OCI-LY3 (cell line): ENCODE measurements around the gene TOP3B.

Experiments
- H2AFZ ChIP-seq: fragments of 200-600, 300-600 bp; shearing (Covaris generic); 2 replicates; pipeline ENCODE4 v1.6.0; 2014; ENCODE audit warnings: antibody characterized with exemption, low read depth, low read length
- H3K27ac ChIP-seq: fragments of 200-600, 300-600 bp; sonication (generic); 2 replicates; pipeline ENCODE4 v1.5.1; 2014; ENCODE audit warnings: mild to moderate bottlenecking, low read length, moderate library complexity, mixed read lengths
- H3K27me3 ChIP-seq: fragments of 200-600, 300-600 bp; sonication (generic); 2 replicates; pipeline ENCODE4 v1.6.1; 2014; ENCODE audit warnings: low read depth, low read length, mixed read lengths
- H3K36me3 ChIP-seq: fragments of 200-600, 300-600 bp; sonication (generic); replicated peaks from 2 replicates; pipeline ENCODE3; 2014; ENCODE audit warnings: low read depth, low read length, mixed read lengths
- H3K4me1 ChIP-seq: fragments of 300-600, 200-600 bp; sonication (generic); 2 replicates; pipeline ENCODE4 v1.6.1; 2014; ENCODE audit warnings: low read length, mixed read lengths
- H3K4me2 ChIP-seq: fragments of 200-600, 300-600 bp; sonication (generic); 2 replicates; pipeline ENCODE4 v1.6.1; 2014; ENCODE audit warnings: low read length, mixed read lengths
- H3K4me3 ChIP-seq: fragments of 300-600, 200-600 bp; sonication (generic); 2 replicates; pipeline ENCODE4 v1.5.1; 2014; ENCODE audit warnings: antibody characterized with exemption, mild to moderate bottlenecking, low read length, moderate library complexity
- H3K79me2 ChIP-seq: fragments of 300-600, 200-600 bp; shearing (Covaris generic); 2 replicates; pipeline ENCODE4 v1.6.1; 2014; ENCODE audit warnings: mild to moderate bottlenecking, low read length, mixed read lengths
- H3K9ac ChIP-seq: fragments of 300-600, 200-600 bp; shearing (Covaris generic); 2 replicates; pipeline ENCODE4 v1.6.0; 2014; ENCODE audit warnings: mild to moderate bottlenecking, low read length, moderate library complexity
- H3K9me3 ChIP-seq: fragments of 200-600, 300-600 bp; shearing (Covaris generic); 2 replicates; pipeline ENCODE4 v1.6.1; 2014; ENCODE audit warnings: low read length, mixed read lengths; ENCODE audit not compliant: insufficient read depth
- H4K20me1 ChIP-seq: fragments of 200-600, 300-600 bp; sonication (generic); 2 replicates; pipeline ENCODE4 v1.6.1; 2016; ENCODE audit warnings: low read length, mixed read lengths; ENCODE audit not compliant: insufficient read depth
- EZH2phosphoT487 ChIP-seq: fragments of 200-600 bp; shearing (Covaris generic); IDR thresholded peaks from 2 replicates; pipeline ENCODE4 v1.6.1; 2018; ENCODE audit warnings: antibody characterized with exemption, mixed run types, low read depth
- TF ChIP-seq, protein P1 (sequence below): fragments of 200-600, 300-600 bp; sonication (generic); IDR thresholded peaks from 2 replicates; pipeline ENCODE4 v1.5.1; 2014; ENCODE audit warnings: antibody characterized with exemption, low read length, low read depth

Gene TOP3B

DNA sequence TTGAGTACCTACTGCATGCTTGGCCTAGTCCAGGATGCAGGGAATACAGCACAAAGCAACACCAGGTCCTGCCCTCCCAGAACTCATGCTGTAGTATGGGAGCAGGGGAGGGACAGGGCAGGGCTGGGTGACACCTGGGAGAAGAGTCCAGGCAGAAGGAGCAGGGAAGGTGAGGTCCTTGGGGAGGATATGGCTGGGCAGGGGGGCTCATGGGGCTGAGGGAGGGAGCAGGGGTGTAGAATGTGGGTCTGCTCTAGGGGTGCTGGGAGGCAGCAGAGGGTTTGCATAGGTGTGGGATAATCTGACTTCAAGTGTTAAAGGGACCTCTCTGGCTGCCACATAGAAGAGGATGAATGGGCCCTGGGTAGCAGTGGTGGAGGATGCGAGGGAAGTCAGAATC is 4.8 kb downstream of the TOP3B start:
- H3K36me3 ChIP-seq, result peaks cover 17% of the 10 kb centered on the region
- no peaks in the 10 kb centered on the region for H3K27me3 ChIP-seq
- 0 out of 2 replicates have a peak, but pooled peaks cover 15% of the 10 kb centered on the region for H4K20me1 ChIP-seq
- H3K9ac ChIP-seq, result no peak overlapping the region
- peaks cover 36% of the 10 kb centered on the region for H3K79me2 ChIP-seq
- no peaks in the 10 kb centered on the region for H3K9me3 ChIP-seq
- no peak overlapping the region for H3K27ac ChIP-seq
- no peak overlapping the region for H3K4me3 ChIP-seq
- TF ChIP-seq EZH2phosphoT487, result no peak
- TF ChIP-seq, protein P1, sequence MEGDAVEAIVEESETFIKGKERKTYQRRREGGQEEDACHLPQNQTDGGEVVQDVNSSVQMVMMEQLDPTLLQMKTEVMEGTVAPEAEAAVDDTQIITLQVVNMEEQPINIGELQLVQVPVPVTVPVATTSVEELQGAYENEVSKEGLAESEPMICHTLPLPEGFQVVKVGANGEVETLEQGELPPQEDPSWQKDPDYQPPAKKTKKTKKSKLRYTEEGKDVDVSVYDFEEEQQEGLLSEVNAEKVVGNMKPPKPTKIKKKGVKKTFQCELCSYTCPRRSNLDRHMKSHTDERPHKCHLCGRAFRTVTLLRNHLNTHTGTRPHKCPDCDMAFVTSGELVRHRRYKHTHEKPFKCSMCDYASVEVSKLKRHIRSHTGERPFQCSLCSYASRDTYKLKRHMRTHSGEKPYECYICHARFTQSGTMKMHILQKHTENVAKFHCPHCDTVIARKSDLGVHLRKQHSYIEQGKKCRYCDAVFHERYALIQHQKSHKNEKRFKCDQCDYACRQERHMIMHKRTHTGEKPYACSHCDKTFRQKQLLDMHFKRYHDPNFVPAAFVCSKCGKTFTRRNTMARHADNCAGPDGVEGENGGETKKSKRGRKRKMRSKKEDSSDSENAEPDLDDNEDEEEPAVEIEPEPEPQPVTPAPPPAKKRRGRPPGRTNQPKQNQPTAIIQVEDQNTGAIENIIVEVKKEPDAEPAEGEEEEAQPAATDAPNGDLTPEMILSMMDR, result no peak
- H3K4me2 ChIP-seq, result no peak overlapping the region
- H2AFZ ChIP-seq, result no peak overlapping the region
- peaks cover 10% of the 10 kb centered on the region for H3K4me1 ChIP-seq

DNA sequence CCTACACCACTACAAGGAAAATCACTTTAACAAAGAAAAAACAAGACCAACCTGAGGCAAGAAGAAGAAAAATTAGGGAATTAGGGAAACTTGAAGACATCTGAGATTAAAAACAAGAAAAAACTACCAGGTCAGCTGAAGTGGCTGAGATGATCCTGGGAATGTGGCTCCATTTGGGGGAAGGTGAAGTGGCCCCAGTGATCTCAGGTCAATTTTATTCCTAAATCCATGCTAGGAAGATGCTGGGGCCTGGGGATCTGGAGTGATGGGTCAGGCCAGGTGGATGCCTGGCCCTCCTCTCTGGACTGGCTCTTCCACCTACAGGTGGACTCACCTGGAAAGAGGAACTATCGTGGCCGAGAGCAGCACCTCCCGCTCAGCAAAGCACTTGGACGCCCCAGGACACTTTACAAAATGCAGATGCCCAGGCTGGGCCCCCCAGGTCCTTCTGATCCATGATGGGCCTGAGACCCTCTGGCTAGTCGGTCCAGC is 6.7 kb downstream of the TOP3B start:
- Histone ChIP-seq H3K27me3 (no peaks in the 10 kb centered on the region), H3K4me1 (no peaks in the 10 kb centered on the region), H3K9ac (no peak overlapping the region), H3K27ac (no peak overlapping the region), H2AFZ (no peak overlapping the region), H3K9me3 (no peaks in the 10 kb centered on the region), H3K4me3 (no peak overlapping the region), H3K79me2 (peaks cover 18% of the 10 kb centered on the region), H3K36me3 (peaks cover 27% of the 10 kb centered on the region), H3K4me2 (no peak overlapping the region), H4K20me1 (0 out of 2 replicates have a peak, but pooled peaks cover 15% of the 10 kb centered on the region)
- TF ChIP-seq, protein P1, result no peak
- no peak for TF ChIP-seq EZH2phosphoT487

DNA sequence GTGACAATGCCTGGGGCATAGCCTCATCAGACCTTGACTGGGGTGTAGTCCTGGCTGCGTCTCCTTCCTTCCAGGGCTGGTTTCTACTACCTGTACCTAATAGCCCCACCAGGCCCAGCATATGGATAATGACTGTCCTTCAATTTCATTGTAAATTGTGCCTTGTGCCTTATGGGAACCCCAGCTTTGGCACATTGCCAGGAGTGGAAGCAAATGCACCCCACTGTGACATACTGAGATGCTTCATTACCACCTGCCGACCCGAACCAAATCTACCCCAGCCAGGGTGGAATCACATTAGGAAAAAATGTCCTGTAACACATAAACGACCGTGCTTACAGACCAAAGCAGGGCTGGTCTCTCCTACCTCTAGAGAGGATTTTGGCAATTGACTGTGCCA is 7.3 kb downstream of the TOP3B start:
- Histone ChIP-seq H3K9me3 (no peaks in the 10 kb centered on the region), H3K27ac (no peak overlapping the region), H3K4me3 (no peak overlapping the region), H4K20me1 (0 out of 2 replicates have a peak, but pooled peaks cover 15% of the 10 kb centered on the region), H3K36me3 (peaks cover 32% of the 10 kb centered on the region), H3K79me2 (peaks cover 12% of the 10 kb centered on the region; the same call in 1 of the 2 replicates), H3K9ac (no peak overlapping the region), H3K4me2 (no peak overlapping the region), H3K4me1 (no peaks in the 10 kb centered on the region), H3K27me3 (no peaks in the 10 kb centered on the region), H2AFZ (no peak overlapping the region)
- TF ChIP-seq EZH2phosphoT487, result no peak
- TF ChIP-seq, protein P1, result no peak

DNA sequence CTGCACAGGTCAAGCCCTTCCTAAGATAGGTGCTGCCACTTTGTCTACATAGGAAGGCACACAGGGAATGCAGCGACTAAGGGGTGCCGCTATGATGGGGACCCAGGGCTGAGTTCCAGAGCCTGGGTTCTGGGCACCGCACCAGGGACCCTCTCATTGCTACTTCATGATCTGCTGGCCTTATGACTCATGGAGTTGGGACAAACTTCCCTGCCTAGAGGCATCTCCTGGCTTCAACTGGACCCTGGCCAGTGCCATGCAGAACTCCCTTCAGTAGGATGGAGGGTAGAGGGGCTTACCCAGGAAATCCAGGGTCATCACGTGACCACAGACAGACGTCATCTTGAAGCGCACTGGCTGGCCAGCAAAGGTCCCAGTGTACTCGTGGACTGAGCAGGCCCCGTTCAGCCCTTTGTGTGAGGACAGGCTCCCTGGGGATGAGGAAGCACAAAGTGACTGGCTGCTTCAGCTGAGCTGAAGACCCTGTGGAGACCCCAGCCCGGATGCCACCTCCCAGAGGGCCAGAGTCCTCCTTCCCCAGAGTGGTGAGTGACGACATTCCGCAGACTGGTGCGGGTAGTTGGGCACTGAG is 8.4 kb downstream of the TOP3B start:
- no peak overlapping the region for H3K4me3 ChIP-seq
- no peak overlapping the region for H3K4me2 ChIP-seq
- peaks cover 36% of the 10 kb centered on the region for H3K36me3 ChIP-seq
- TF ChIP-seq, protein P1, result no peak
- TF ChIP-seq EZH2phosphoT487, result no peak
- no peaks in the 10 kb centered on the region for H3K9me3 ChIP-seq
- 0 out of 2 replicates have a peak, but pooled peaks cover 15% of the 10 kb centered on the region for H4K20me1 ChIP-seq
- H3K27ac ChIP-seq, result no peak overlapping the region
- H2AFZ ChIP-seq, result no peak overlapping the region
- no peaks in the 10 kb centered on the region for H3K27me3 ChIP-seq
- H3K4me1 ChIP-seq, result no peaks in the 10 kb centered on the region
- H3K9ac ChIP-seq, result no peak overlapping the region
- peaks cover 9% of the 10 kb centered on the region; the same call in 1 of the 2 replicates for H3K79me2 ChIP-seq
